H1 (cell line): ENCODE results near the gene DEGS2. TPM values are rescaled to one million over a fixed set of nuclear protein-coding genes. Genes with fewer than 3 reads are reported as not detected.

ENCODE experiments used
- CTCF ChIP-seq, 3 experiments: IDR thresholded peaks; 1 replicate in 2 of 3; 2 replicates in 1 of 3; pipeline versions ENCODE4 v1.5.1 to v1.6.1; 2011; ENCODE audit warnings: low read length in 3 of 3, mild to moderate bottlenecking in 3 of 3, inconsistent platforms in 2 of 3, low read depth in 1 of 3, moderate library complexity in 1 of 3; ENCODE audit not compliant: insufficient read depth in 1 of 3; ENCODE audit errors: control extremely low read depth in 1 of 3
- EZH2 ChIP-seq: fragments of 200-600 bp; sonication (generic); IDR thresholded peaks from 2 replicates; pipeline ENCODE4 v1.7.1; 2012; ENCODE audit warnings: low read depth, mild to moderate bottlenecking, moderate library complexity, low read length, inconsistent platforms; ENCODE audit not compliant: severe bottlenecking
- GABPA ChIP-seq: IDR thresholded peaks from 2 replicates; pipeline ENCODE4 v1.6.1; 2011; ENCODE audit warnings: mild to moderate bottlenecking, low read length, moderate library complexity, borderline replicate concordance; ENCODE audit not compliant: insufficient read depth
- JUN ChIP-seq: IDR thresholded peaks from 2 replicates; pipeline ENCODE4 v1.6.1; 2011; ENCODE audit warnings: low read depth, mild to moderate bottlenecking, improper control_type of control experiment, low read length
- polyA plus RNA-seq, 7 experiments: library from polyadenylated mRNA; depleted of rRNA in 3 of 7; stranded (reverse) in 5 of 7; unstranded in 2 of 7; fragments of >200 nt in 5 of 7; fragments of 200-250 nt in 2 of 7; gene quantifications; 1 replicate in 5 of 7; 2 replicates in 1 of 7; 4 replicates in 1 of 7; pipeline versions ENCODE4 v1.2.1 to v1.2.3, GENCODE V29; 2011 to 2013; ENCODE audit warnings: missing spikeins in 2 of 7, mixed read lengths in 2 of 7
- total RNA-seq: library from RNA; stranded (reverse); fragmentation: NEBNext Ultra II Directional; extraction: Animal tissue kit (Norgen Biotek cat#: 25700); gene quantifications from 2 replicates; pipeline ENCODE4 v1.2.1, GENCODE V29; 2021

Gene DEGS2
- total and polyA plus RNA-seq, 2 of the 8 experiments (the other 6 are each of a cell fraction or from before 2014, with no cell fraction given) = 0.61 to 0.82 TPM

GRCh38 chr14:100155049-100155621 is 4.3 kb downstream of the DEGS2 start (continued):
- TF ChIP-seq EZH2 (no peak), CTCF (IDR thresholded peaks at IDR 0.05; ENCODE audit: control extremely low read depth in 1 of 3, insufficient read depth in 1 of 3, low read depth in 1 of 3, low read length in 3 of 3) (peak in 2 of 3 experiments; percentile 95 to 99; a peak in 3 of 4 replicates), GABPA (peak; percentile 38; the same call in 1 of the 2 replicates), JUN (no peak)
